Muscle of back (tissue), 13 donors: Measurements from ENCODE around the gene B9D2. TPM values are rescaled to one million over a fixed set of nuclear protein-coding genes. Genes with fewer than 3 reads are reported as not detected.
"Not testable (repeated sequence)": the region's sequence is repeated elsewhere in the genome, so short reads cannot be mapped to it uniquely, and the experiment has no call there.

Experiments
- DNase-seq, 3 donors: peaks; one replicate each; pipeline versions ENCODE4 v3.0.0 to v3.0.0-alpha.2; 2013
- long read RNA-seq, 9 donors: transcript quantifications; one replicate each; lab custom pipeline, GENCODE V29; 2026
- polyA plus RNA-seq, 10 donors: library from polyadenylated mRNA; unstranded; fragments of 120-200 nt; gene quantifications; one replicate each; pipeline ENCODE4 v1.2.1, GENCODE V29; 2013; ENCODE audit not compliant: insufficient read length in 10 of 10

Gene B9D2
- 1 to 10 TPM; 1.6 to 3.5 (median 2.2) TPM for polyA plus RNA-seq
- long read RNA-seq, donor 1, partial matches to known transcripts = 0 of 2 reads
- long read RNA-seq, donor 1, other reads (novel, unspliced or antisense) = 0 of 2 reads
- long read RNA-seq, donor 2, partial matches to known transcripts = 0 of 1 reads
- long read RNA-seq, donor 2, other reads (novel, unspliced or antisense) = 0 of 1 reads
- long read RNA-seq, donor 3 = 0 reads
- long read RNA-seq, donor 4, partial matches to known transcripts = 0 of 3 reads
- long read RNA-seq, donor 4, other reads (novel, unspliced or antisense) = 0 of 3 reads
- long read RNA-seq, donor 5 = 0 reads
- long read RNA-seq, donor 6, partial matches to known transcripts = 0 of 2 reads
- long read RNA-seq, donor 6, other reads (novel, unspliced or antisense) = 0 of 2 reads
- long read RNA-seq, donor 7, partial matches to known transcripts = 0 of 1 reads
- long read RNA-seq, donor 7, other reads (novel, unspliced or antisense) = 0 of 1 reads
- long read RNA-seq, donor 8 = 0 reads
- long read RNA-seq, donor 9, partial matches to known transcripts = 0 of 1 reads
- long read RNA-seq, donor 9, other reads (novel, unspliced or antisense) = 0 of 1 reads

GRCh38 chr19:41363753-41364523 is at the start of gene B9D2:
Gene B9D2 (minus strand): TSS chr19:41364149. CDS start chr19:41363519, 630 bp downstream.
- peak; percentile 99 to 100 (median 99) for DNase-seq

DNA sequence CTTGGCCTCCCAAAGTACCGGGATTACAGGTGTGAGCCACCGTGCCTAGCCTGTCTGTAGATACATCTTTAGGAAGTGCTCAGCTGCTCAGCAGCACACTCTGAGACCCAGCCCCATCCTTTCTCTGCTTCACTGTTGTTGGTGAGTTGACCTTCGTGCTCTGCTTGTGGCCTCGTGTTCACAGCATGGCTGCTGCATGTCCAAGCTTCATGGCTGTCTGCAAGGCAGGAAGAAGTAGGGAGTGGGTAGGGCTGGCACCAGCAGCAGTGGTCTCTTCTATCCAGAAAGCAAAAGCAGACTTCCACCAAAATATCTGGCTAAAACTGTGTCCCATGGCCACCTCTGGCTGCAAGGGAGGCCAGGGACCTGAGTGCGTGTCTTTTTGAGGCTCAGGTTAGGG is 49.0 kb upstream of the B9D2 start:
- no peak for DNase-seq

- no peak for DNase-seq
Observed at GRCh38 chr19:41411968-41412265, 48.0 kb upstream of the B9D2 start.

DNA sequence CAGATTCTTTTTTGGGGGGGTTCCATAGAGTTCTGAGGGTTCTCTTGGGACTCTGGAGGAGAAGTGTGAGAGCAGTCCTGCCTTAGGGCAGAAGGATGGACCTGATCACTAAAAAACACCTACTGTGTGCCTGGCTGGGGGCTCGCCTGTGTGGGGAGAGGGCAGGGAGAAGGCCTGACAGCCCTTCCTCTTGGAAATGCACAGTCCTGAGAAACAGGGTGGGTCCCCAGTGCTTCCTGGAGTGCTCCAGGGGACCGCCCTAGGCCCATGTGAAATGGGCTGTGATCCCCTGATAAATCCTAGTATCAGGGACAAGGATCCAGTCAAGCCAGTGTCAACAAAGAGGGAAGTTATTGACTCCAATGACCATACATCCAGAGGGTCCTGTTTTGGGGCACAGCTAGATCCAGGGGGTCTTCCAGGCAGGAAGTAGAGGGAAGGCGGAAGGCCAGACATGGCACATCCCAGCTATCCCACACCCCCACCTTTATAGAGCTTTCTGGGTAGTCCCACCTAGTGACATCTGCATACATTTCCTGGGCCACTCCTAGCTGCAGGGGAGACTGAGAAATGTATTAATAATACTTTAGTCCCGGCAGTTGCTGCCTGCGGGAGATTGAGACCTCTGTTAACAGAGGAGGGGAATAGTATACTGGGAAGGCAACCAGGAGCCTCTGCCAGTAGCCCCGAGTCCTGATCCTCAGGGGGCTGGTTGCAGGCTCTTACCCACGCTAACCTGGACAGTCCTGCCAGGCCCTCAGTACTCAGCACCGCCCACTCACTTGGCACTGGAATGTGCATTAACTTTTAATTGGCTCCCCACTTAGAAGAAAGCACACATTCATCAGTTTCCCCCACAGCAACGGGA is 47.4 kb upstream of the B9D2 start:
- DNase-seq = no peak

GRCh38 chr19:41410336-41411054 is 46.5 kb upstream of the B9D2 start:
- no peak for DNase-seq

DNA sequence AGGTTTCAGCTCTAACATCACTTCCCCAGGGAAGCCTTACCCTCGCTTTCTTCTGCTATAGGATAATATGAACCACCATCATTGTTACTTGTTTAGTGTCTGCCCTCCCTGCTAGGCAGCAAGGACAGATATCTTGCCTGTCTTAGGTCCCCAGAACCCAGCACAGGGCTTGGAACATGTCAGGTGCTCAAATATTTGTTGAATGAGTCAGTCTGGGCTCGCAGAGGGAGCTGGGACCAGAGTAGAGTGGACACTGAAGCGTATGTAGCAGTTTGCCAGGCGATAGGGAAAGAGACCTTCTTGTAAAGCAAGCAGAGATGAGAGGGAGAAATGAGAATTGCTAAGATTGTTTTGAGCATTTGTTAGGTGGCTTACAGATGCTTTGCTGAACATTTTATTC is 45.3 kb upstream of the B9D2 start:
- no peak for DNase-seq

DNA sequence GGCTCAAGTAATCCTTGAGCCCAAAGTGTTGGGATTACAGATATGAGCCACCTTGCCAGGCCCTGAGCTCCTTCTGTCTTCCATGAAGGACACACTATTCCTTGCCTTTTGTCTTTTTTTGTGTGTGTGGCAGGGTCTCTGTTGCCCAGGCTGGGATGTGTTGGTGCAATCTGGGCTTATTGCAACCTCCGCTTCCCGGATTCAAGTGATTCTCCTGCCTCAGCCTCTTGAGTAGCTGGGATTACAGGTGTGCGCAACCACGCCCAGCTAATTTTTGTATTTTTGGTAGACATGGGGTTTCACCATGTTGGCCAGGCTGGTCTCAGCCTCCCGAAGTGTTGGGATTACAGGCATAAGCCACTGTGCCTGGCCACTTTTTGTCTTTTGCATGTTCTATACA is 44.9 kb upstream of the B9D2 start:
- not testable (repeated sequence) for DNase-seq

GRCh38 chr19:41408256-41408655 is 44.3 kb upstream of the B9D2 start:
- no peak for DNase-seq

DNA sequence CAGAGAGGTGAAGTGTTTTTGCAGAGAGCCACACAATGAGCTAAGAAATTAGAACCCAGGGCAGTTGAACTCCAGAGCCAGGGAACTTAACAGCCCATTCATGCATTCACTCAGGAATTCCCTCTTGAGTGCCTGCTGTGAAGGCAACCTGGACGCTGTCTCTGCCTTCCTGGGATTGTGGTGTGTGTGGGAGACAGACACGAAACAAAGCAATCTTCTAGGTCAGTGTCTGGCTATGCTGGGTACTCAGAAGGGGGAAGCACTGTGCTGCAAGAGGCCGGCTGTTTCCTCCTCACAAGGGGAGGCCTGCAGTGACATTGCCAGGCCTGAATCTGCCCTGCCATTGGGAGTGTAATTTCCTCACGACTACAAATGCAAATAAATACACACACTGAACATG is 43.3 kb upstream of the B9D2 start:
- no peak for DNase-seq

DNA sequence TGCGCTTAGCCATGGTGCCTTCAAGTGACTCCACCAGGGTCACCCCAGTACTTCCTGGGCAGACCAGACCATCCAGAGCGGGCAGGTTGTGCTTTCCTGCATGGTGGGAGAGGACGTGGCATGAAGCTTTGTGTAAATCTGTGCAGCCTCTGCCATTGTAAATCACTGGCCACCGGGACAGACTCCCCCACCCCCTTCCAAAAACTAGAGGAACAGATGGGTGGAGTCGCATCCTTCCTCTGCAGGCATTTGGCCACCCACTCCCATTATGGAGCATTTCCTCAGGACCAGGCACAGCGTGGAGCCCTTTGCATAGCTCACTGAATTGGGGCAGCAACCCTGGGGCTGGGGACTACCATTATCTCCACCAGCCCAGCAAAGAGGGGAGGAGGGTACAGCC is 41.8 kb upstream of the B9D2 start:
- DNase-seq = no peak

DNA sequence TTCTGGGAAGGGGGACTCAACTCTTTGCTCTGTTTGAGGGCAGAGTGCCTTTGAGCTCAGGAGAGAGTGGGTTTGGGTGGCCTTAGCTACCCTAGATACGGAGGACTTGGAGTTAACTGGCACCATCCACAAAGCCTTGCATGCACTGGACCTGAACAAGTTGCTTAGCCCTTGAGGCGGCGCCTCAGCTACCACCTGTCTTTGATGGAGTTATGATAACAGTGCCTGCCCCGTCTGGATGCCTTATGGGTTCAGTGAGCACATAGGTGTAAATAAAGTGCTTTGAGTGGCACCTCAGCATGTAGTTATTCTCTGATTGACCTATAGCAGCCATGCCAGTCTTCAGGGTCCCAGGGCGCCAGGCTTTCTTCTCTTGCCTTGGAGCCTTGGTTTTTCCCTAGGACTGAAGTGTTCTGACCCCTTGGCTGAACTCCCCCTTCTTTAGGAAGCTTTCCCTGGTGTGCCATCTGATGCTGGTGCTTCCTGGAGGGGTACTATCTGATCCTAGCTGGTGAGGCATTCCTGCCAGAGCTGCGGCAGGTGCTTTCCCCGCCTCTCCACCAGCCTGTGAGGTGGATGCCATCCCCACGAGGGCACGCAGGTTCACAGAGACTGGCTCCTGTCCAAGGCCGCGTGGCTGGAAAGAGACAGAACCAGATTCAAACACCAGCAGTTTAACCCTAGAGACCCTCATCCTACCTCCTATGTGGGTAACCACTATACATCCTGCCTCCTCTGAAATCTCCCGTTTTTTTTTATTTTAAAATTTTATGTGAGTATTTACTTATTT is 39.4 kb upstream of the B9D2 start:
- DNase-seq = no peak

DNA sequence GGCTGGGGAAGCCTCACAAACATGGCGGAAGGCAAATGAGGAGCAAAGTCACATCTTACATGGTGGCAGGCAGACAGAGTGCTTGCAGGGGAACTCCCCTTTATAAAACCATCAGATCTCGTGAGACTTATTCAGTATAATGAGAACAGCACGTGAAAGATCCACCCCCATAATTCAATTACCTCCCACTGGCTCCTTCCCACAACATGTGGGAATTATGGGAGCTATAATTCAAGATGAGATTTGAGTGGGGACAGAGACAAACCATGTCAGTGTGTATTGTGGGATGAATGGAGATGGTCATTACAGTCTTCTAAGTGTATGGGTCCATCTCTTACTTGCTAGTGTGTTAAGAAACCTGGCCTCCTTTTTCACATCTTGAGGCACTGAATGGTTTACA is 38.1 kb upstream of the B9D2 start:
- no peak for DNase-seq

- no peak for DNase-seq
Observed at GRCh38 chr19:41401483-41401882, 37.5 kb upstream of the B9D2 start.

DNA sequence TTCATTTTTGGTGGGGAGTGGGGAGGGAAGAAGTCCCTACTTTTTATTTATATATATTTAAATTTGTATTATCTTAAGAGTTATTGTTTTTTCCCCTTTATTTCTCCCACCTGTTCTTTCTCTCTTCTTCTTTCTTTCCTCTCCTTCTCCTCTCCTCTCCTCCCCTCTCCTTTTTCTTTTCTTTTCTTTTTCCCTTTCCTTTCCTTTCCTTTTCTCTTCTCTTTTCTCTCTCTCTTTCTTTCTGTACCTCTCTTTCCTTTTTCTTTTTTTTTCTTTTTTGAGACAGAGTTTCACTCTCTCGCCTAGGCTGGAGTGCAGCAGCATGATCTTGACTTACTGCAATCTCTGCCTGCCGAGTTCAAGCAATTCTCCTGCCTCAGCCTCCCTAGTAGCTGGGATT is 35.6 kb upstream of the B9D2 start:
- DNase-seq = no peak

DNA sequence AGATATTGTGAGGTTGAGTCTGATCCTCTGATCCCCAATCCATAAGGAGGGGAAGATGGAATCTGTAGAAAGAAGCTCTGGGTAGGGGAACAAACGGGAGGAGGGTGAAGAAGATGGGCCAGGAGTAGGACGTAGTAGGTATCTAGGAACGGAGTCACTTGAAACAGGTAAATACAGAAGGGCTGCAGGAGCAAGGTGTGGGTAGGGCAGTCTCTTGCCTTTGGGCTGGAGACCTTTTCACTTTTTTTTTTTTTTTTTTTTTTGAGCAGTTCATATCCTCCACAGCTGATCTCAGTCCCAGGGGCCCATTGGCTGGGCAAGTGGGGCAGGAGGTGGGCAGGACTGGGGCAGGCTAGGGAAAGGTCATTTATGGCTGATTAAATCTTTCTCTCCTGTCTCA is 35.1 kb upstream of the B9D2 start:
- DNase-seq = no peak

DNA sequence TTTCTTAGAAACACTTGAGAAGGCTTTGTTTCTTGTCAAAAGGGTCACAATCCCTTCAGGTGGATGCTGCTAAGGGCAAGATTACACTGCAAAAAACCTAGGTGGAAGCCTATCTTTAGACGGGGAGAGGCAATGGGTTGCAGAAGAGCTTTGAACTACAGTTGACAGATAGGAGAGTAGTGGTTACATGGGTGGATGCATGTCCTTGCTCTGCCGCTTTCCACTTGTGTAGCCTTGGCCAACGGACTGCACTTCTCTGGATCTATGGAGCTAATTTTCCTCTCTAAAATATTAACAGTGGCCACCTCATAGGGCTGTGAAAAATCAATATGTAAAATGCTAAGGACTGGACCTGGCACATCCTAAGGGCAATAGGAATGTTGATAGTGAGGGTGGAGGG is 34.6 kb upstream of the B9D2 start:
- DNase-seq = no peak

GRCh38 chr19:41398050-41398418 is 34.1 kb upstream of the B9D2 start:
- no peak for DNase-seq

- DNase-seq = peak; percentile 100
Observed at GRCh38 chr19:41397086-41398049, 33.4 kb upstream of the B9D2 start, which contains the start of the genes BCKDHA and EXOSC5. Gene BCKDHA (plus strand): TSS chr19:41397818. CDS start chr19:41397828, 10 bp downstream. Gene EXOSC5 (minus strand): TSS chr19:41397359. CDS start chr19:41397328, 31 bp downstream.

GRCh38 chr19:41395355-41395754 is 31.4 kb upstream of the B9D2 start:
- DNase-seq = no peak
